HuH-7.5 (cell line): ENCODE data around the gene KIAA0586.
"Not testable (repeated sequence)": the region's sequence is repeated elsewhere in the genome, so short reads cannot be mapped to it uniquely, and the experiment has no call there.

Experiments
- DNase-seq: peaks from one replicate; pipeline ENCODE4 v3.0.0; 2011; ENCODE audit warnings: low spot score

KIAA0586 gene

DNA sequence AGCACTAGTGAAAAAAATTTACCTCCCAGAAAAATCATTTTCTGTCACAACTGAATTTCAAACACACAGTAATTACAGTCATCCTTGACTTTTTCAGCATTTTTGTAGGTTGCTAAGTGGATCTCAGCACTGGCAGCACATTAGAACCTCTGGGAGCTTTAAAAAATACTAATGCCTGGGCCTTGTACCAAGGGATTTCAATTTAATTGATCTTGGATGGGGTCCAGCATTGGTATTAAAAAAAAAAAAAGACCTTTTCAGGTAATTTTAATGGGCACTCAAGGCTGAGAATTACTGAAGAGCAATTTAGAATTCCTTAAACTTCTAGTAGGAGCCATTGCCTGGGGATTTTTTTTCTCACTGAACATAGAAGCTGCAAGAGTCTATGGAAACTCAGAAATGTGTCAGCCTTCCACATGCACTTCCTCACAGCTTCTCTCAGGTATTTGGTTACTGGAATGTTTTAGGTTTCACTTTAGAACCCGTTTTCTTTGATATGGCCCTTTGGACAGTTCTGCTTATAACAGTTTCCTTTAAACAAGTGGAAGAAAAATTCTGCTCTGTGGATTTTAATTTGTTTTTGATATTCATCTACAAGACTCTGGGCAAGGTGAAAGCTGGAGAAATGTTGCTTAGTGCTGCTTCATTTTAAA is 121.7 kb downstream of the KIAA0586 start:
- no peak for DNase-seq

GRCh38 chr14:58553959-58554358 is 126.4 kb downstream of the KIAA0586 start:
- DNase-seq: no peak

DNA sequence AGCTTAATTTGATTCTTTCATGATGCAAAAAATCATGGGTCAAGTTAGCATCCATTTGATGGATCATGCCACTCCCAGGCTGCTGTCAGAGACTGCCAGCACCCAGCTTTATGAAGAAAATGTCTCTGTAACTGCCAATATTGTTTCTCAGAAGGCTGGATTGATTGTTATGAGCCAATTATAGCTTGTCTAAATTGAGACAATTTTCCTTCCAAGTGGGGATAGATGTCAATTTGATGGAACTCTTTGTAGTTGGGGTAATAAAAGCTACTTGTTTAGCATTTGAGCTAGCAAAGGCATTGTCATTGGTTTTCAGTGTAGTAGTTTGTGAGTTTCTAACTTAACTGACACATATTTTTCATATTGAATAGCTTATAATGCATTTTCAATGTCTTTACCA is 128.1 kb downstream of the KIAA0586 start:
- no peak for DNase-seq

DNA sequence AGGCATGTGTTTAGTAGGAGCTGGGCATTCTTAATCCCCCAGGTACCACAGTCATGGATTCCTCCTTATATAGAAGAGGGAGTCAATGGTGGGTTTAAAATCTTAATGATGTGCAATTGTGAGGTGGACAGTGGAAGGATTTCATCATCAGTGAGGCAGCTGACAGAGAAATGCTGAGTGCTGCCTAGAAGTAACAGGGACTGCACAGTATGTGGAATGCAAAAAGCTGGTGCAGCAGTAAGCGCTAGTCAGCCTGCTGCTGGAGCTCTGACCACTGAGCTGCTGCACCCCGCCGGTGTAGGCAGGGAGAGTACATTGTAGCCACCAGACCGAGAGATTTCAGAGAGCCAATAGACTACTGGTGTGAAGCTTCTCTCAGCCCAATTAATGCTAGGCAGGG is 129.7 kb downstream of the KIAA0586 start:
- DNase-seq: no peak

DNA sequence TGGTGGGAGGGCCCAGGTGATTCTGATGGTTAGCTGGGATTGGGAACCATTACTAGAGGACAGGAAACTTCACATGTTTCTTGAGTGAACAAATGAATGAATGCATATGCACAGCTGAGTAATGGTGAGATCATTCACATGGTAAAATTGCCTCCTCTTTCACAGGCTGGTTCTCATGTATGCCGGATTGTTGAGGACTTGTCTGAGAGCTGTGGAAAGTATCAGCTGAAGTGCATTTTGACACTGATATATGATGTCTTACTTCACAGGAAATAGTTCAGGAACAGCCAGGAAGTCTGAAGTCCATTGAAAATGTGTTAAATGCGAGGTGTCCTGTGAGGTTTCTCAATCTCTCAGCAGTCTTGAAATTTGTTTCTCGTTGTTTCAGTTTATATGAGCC is 132.7 kb downstream of the KIAA0586 start:
- no peak for DNase-seq

GRCh38 chr14:58562141-58562540 is 134.6 kb downstream of the KIAA0586 start:
- no peak for DNase-seq

DNA sequence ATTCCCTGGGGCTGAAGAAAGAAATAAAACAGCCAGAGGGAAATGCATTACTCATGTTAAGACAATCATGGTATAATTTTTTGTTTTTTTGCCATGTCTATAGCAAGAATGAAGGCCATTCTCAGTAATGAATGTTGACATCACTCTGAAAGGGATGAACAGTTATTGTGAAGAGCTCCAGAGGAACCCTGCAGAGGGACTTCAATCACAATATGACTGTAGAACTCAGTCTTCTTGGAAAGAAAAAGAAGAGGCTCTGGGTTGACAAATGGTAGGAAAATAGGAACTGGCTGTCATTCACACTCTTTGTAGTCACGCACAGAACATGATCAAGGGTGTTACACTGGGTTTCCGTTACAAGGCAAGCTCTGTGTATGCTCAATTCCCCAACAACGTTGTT is 136.5 kb downstream of the KIAA0586 start:
- DNase-seq: no peak

GRCh38 chr14:58565832-58566231 is 138.3 kb downstream of the KIAA0586 start:
- DNase-seq: no peak

GRCh38 chr14:58566979-58567378 is 139.5 kb downstream of the KIAA0586 start:
- no peak for DNase-seq

DNA sequence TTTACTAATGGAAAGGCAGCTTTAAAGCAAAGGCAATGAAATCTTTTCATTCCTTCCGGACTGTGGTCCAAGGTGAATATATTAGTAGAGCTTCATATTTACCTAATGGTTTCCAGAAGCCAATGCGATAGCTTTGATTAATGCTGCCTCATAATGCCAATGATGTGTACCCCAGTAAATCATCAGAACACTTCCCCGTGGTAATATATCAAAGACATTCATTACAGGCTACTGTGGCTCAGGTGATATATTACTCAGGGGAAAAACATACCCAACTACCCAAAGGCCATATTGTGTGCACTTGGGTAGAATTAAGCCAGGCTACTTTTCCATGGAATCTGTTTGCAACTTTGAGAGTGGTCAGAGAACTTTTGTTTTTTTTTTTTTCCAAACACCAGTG is 140.8 kb downstream of the KIAA0586 start:
- DNase-seq: no peak

DNA sequence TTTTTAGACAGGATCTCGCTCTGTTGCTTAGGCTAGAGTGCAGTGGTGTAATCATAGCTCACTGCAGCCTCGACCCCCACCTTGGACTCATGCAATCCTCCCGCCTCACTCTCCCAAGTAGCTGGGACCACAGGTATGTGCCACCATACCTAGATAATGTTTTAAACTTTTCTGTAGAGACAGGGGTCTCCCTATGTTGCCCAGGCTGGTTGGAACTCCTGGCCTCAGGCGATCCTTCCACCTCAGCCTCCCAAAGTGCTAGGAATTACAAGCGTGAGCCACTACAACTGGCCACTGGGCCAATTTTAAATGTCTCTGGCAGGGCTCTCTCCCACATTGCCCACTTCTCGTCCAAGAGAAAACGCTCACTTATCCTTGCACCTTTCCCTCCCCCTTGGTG is 143.7 kb downstream of the KIAA0586 start:
- no peak for DNase-seq

DNA sequence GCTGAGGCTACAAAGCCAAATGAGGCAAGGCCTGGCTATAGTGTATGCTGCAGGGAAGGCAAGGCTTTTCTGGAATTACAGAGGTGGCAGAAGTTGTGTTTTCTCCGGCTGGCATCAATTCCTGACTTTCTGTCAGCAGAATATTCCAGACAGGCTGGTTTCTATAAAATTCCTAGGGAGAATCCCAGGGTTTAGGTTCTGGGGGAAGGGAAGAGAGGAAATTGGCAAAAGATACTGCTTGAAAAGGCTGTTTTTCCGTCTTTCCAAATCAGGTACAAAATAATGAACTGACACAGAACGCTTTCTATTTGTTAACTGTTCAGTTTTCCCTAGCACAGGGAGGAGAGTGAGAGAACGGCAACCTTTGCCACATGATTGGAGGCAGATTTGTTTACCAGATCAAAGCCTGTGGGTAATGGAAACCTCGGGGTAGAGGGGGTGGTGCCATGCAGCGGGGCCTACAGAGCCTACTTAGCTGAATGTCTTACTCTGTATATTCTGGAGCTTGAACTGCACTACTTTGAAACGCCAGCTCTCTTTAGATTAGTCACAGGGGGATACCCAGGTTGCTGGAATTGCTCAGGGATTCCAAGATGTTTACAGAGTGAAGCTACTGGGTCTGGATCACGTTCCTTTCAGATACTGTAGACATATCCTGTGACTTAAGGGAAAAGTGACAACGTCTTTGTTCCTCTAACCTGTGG is 144.4 kb downstream of the KIAA0586 start:
- DNase-seq: no peak

GRCh38 chr14:58572473-58572853 is 144.9 kb downstream of the KIAA0586 start:
- no peak for DNase-seq

DNA sequence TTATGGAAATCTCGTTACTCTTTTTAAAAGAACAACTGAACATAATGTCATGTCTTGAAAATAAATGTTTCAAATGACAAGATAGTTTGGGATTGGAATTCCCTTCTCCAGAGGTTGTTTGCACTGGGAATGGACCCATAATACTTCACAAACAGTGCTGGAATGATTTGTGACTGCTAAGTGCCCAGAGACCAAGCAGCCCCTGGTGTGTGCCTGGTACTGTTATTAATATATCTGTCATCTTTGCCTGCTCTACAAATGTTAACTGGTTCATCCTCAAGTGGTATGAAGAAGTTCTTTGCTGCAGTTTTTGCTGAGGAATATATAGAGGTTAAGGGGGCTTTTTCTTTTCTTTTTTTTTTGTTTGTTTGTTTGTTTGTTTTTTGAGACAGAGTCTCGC is 145.3 kb downstream of the KIAA0586 start:
- DNase-seq: no peak

- no peak for DNase-seq
Observed at GRCh38 chr14:58574623-58575022, 147.1 kb downstream of the KIAA0586 start.

- no peak for DNase-seq
Observed at GRCh38 chr14:58575956-58576355, 148.4 kb downstream of the KIAA0586 start.

DNA sequence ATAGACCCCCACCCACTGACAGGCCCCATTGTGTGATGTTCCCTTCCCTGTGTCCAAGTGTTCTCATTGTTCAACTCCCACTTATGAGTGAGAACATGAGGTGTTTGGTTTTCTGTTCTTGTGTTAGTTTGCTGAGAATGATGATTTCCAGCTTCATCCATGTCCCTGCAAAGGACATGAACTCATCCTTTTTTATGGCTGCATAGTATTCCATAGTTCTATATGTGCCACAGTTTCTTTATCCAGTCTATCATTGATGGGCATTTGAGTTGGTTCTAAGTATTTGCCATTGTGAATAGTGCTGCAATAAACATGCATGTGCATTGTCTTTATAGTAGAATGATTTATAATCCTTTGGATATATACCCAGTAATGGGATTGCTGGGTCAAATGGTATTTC is 152.5 kb downstream of the KIAA0586 start:
- DNase-seq: not testable (repeated sequence)

DNA sequence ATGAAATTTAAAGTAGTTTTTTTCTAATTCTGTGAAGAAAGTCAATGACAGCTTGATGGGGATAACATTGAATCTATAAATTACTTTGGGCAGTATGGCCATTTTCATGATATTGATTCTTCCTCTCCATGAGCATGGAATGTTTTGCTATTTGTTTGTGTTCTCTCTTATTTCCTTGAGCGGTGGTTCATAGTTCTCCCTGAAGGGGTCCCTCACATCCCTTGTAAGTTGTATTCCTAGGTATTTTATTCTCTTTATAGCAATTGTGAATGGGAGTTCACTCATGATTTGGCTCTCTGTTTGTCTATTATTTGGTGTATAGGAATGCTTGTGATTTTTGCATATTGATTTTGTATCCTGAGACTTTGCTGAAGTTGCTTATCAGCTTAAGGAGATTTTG is 153.9 kb downstream of the KIAA0586 start:
- DNase-seq: not testable (repeated sequence)

GRCh38 chr14:58584383-58584782 is 156.9 kb downstream of the KIAA0586 start:
- no peak for DNase-seq

DNA sequence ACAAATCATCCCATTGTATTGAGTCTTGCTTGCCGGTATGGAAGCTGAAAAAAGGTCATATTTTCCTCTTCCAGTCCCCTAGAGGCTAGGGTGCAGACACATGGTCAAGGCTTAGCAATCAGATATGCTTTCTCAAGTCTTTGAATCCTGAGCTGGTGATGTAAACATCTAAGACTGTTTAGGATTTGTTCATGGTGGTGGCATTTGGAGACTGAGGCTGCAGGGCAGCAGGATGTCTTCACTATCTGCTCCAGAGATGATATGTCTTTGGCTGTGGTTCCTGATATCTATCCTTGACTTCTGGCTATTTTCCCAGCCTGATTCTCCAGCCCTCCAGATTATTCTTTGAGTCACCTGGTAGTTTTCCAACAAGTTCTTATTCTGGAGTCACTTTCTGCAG is 159.8 kb downstream of the KIAA0586 start:
- no peak for DNase-seq

DNA sequence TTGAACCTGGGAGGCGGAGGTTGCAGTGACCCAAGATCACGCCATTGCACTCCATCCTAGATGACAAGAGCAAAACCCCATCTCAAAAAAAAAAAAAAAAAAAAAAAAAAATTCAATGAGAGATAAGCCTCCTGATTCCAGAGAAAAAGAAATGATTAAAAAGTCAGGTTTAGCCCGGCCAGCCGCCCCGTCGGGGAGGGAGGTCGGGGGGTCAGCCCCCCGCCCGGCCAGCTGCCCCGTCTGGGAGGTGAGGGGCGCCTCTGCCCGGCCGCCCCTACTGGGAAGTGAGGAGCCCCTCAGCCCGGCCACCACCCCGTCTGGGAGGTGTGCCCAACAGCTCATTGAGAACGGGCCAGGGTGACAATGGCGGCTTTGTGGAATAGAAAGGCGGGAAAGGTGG is 160.8 kb downstream of the KIAA0586 start:
- DNase-seq: not testable (repeated sequence)

DNA sequence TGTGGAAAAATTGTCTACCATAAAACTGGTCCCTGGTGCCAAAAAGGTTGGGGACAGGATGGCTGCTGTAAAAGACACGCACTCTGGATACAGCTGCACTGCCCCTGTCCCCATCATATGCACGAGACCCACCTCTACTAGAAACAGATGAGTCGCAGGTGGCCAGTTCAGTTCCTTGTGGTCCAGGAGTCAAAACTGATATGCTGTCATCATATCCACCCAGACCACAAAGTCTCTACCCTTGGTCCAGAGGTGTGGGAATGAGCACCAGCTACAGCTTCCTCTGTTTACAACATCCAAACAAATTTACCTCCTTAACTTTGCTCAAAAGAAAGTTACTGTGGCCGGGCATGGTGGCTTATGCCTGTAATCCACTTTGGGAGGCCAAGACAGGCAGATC is 166.5 kb downstream of the KIAA0586 start:
- no peak for DNase-seq

DNA sequence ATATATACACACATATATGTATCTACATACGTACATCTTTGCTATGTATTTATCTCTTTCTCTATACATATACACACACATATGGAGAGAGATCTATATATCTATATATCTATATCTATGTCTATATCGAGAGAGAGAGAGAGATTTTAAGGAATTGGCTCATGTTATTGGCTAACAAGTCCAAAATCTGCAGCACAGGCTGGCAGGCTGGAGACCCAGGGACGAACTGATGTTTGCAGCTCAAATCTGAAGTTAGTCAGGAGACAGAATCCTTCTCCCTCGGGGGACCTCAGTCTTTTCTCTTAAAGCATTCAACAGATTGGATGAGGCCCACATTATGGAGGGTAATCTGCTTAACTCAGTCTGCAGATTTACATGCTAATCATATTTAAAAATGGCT is 169.5 kb downstream of the KIAA0586 start:
- no peak for DNase-seq
